GM10847 (cell line): ENCODE measurements around the gene GUCA1A.

Source experiments
- POLR2A ChIP-seq: IDR thresholded peaks from 2 replicates; pipeline ENCODE4 v1.6.1; 2011; ENCODE audit not compliant: insufficient read length; ENCODE audit errors: extremely low read depth

The GUCA1A gene

DNA sequence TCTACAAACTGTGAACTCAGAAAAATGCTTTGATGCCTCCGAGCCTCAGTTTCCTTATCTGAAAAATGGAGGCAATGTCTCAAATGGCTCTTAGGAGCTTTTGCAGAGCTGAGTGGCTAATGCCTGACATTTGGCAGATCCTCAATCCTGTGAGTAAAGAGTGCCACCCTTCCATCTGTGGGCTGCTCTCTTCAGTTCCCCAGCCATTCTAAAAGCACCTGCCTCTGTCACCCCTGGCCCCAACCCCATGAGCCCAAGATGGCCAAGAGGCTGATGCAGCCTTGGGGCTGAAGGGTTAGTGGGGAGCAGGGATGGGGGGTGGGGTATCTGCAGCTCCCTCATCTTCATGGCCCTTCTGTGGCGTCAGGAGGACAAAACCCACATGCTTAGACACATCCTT is 14.5 kb upstream of the GUCA1A start:
- no peak for TF ChIP-seq POLR2A

DNA sequence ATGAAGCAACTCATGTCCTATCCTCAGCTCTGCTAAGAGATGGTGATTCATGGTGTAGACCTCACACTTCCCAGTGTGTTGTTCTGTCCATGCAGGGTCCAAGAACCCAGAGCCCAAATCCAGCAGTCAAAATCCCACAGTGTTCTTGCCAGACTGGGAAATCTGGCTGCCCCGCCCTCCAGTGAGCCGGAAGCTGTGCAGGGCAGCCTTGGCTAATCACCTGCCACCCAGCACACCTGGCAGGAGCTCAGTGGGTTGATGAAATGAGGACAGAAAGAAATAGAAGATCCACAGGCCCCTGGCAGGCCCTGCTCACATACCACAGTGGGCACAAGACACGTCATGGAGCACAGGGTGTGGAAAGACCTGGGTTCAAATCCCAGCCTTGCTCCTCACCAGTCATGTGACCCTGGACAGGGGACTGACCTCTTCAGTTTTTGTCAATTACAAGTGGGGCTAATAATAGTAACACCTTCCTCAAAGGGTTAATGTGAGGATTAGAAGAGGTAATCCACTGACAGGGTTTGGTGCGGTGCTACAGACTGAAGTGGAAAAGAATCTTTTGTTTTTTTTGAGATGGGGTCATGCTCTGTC is 13.6 kb upstream of the GUCA1A start:
- no peak for TF ChIP-seq POLR2A

DNA sequence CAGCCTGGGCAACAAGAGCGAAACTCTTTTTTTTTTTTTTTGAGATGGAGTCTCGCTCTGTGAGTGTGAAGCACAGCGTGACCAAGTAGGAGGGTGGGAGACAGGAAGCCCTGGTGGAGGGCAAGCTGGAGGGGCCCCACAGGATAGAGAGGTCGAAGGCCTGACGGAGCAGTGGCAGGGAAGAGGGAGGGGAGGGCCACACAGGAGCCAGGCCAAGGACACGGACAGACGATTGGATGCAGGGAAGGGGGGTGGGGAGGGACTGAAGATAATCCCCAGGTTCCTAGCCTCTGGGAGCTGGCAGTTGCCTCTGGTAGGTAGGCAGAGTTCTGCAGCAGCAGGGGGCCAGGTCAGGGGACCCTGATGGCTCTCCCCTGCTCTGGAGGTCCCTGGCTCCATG is 10.8 kb upstream of the GUCA1A start:
- TF ChIP-seq POLR2A: no peak

DNA sequence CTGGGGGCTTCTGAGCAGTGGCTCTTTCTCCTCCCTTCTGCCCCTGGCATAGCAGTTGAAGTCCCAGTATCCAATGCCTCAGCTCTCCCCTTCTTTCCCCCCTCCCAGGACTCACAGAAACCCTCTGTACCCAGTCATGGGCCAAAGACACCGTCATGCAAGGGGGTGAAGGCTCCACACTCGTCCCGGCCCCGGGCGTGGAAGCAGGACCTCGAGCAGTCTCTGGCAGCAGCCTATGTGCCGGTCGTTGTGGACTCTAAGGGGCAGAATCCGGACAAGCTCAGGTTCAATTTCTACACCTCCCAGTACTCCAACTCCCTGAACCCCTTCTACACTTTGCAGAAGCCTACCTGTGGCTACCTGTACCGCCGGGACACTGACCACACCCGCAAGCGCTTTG is 10.4 kb upstream of the GUCA1A start:
- no peak for TF ChIP-seq POLR2A

DNA sequence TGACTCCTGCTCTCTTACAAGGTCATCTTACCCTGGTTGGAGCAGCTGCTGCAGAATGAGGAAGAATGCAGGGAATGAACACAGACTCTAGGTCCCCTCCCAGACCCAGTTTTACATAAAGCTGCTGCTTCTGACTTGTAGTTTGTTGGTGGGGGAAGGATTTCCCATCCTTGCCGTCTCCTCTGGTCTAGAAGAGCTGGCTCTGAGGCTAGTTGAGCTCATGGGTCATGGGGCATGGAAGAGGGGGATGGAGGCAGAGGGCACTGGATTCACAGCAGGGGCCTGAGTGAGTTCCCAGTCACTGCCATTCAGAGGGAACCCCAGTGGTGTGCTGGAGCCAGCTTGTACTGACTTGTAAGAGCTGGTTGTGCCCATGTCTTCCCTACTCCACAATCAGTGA is 9.2 kb upstream of the GUCA1A start:
- TF ChIP-seq POLR2A: no peak

DNA sequence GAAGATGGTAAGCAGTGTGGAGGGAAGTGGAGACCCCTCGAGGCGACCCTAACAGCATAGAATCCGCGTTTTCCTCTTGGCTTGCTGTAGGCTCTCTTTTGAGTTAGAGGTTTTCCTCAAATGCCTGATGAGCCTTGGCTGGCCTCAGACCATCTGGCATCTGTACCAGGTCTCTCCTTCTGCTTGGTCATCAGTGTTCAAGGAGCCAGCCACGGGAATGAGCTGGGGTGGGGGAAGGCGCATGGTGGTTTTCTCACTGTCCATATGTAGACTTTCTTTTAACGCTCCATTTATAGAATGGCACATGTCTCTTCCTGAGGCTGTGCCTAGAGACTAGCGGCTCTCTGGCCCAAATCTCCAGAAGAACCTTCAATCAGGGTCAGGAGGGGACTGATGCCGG is 8.1 kb upstream of the GUCA1A start:
- TF ChIP-seq POLR2A: no peak

DNA sequence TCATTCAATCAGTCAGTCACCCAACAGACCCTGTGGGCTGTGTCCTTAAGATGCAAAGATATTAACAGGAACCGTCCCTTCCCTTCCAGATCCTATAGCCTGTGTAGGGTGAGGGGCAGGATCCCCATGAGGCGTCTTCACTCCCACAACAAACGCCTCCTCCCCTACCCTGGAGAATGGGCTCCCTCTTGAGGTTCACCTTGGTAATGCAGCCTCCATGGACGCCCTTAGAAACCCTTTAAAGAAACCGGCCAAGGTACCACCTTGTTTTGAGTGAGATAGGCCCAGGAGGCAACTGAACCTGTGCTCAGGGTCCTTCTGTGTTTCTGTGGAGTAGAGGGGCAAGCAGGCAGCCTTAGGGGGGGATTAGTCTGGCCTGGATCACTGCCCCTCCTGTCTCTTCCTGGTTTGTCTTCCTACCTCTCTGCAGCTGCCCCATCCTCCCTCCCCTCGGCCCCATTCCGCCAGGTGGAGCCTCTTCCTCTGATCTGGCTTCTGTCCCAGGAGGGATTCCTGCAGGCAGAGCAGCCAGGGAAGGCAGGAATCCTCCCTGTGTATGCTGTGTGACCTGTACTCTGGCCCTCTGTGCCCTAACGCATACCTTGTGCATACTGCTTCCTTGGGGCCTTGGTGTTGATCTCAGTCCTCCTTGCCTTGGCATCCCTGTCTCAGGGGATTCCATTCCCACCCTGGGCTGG is 6.6 kb upstream of the GUCA1A start:
- TF ChIP-seq POLR2A: no peak

DNA sequence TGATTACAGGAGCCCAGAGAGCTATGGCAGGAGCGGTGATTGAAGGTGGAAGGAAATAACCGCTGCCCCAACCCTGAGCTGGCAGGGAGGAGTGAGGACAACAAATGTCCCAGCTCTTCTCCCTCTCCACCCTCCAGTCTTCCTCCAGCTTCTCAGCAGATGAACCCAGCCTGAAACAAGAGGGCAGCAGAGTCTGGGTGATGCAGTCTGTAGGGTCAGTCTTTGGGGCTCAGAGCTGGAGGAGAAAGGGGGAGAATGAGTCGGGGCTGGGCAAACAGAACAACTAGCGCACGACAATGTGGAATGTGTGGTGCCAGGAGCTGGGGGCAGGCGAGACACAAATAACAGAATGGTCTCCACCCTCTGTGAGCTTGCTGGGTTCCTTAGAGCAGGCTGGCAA is 4.5 kb upstream of the GUCA1A start:
- TF ChIP-seq POLR2A: no peak

DNA sequence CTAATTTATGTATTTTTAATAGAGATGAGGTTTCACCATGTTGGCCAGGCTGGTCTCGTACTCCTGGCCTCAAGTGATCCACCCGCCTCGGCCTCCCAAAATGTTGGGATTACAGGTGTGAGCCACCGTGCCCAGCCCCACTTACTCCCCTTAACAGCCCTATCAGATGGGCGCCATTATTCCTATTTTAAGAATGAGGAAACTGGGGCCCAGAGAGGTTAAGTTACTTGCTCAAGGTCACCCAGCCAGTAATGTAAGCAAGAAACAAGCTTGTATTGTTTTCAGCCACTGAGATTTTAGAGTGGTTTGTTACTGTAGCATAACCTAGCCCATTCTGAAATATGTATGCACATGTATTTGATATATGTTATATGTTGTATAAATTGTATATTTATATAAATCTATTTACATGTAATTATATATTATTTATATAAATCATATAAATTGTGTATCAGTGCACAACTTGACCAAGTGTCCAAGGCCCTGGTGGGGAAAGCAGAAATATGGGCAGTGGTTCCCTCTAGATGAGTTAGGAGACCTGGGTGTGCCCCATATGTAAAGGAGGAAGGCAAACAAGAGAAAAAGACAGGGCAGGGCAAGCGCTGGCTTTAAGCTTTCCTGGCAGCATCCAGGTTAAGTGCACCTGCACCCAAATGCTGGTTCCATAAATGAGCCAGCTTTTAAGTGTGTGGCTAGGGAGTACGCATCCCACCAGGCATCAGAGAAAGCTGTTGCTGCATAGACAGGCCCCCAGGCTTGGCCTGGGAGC is 1.2 kb upstream of the GUCA1A start:
- TF ChIP-seq POLR2A: no peak

DNA sequence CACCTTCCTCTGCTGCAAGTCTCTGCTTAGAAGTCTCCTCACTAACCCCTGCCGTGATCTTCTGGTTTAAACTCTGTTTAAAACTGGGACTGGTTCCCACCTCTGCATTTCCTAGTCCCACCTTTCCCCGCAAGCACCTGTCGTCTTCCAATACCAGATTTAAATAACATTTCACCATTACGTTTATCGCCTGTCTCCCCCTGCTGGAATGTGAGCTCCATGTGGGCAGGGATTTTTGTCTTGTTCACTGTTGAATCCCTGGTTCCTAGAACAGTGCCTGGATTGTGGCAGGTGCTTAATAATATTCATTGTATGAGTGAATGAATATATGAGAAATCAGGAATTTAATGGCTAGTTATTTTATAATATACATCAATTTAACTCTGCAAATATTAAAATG is 2.7 kb downstream of the GUCA1A start:
- no peak for TF ChIP-seq POLR2A

DNA sequence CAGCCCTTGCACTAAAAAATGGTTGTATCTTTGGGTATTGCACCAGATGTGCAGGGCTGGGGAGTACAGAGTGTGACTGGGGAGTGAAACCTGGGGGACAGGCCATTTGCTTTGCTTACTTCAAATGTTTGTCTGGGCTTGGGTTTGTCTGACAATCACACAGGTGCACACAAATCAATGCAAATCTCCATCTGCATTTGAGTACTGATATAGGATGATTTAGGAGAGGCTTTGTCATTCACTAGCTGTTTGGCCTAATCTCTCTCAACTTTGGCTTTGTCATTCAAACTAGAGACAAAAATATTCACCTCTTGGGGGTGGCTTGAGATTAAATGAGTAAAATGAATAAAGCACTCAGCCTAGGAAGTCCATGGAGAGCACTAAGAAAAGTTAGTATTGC is 3.8 kb downstream of the GUCA1A start:
- no peak for TF ChIP-seq POLR2A

DNA sequence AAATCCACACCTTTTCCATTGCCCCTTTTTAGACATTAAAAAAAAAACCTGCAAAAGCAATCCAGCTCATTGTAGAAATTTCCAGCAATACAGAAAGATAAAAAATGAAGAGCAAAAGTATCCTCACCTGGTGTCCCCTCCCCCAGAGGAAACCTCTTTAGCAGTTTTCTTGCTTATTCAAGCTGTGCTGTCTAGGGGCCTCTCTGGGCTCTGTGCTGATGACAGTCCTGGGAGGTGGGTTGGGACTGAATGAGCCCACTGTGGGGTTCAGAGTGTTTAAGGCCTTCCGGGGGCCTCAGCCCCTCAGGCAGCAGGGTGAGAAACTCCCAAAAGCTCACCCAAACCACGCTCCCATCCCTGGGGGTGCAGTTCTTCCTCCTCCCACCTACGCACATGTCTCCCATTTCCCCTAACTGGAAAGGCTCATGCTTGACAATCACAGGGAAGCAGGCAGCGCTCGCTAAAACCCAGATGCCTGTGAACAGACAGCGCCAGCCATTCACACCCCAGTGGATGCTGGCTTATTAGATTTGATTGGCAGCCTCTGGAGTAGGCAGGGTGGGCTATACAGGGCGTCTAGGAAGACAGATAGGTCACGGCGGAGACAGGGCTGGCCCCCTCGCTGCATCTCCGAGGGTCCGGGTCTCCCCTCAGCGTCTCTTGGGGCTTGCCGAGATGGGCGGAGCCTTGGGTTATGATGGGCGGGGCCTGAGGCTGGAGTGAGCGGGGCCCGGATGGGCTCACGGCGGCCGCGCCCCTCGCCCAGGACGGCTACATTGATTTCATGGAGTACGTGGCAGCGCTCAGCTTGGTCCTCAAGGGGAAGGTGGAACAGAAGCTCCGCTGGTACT is 4.6 kb downstream of the GUCA1A start:
- TF ChIP-seq POLR2A: no peak

DNA sequence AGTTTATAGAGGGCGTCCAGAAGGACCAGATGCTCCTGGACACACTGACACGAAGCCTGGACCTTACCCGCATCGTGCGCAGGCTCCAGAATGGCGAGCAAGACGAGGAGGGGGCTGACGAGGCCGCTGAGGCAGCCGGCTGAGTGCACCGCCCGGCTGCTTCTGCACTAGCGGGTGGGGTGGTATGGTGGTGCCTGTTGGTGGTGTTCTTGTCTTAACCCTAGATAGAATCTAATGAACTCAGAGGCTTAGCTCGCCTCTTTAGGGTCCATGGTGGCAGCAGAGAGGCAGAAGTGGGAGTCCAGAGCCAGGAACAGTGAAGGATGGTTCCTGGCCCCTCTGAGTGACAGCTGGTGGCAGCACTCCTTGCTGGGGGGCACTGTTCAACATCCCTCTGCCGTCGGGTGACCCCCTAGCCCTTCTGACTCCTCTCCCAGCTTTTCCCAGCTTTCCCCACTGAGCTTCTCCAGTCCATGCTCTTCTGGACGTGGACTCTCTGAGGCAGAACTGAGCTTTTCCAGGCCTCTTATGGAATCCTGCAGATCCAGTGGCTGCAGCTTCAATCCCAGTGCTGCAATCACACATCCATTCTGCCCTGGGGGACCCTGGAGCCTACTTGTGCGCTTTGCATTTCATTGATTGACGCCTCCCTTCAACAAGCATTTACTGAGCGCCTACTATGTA is 6.2 kb downstream of the GUCA1A start:
- no peak for TF ChIP-seq POLR2A

DNA sequence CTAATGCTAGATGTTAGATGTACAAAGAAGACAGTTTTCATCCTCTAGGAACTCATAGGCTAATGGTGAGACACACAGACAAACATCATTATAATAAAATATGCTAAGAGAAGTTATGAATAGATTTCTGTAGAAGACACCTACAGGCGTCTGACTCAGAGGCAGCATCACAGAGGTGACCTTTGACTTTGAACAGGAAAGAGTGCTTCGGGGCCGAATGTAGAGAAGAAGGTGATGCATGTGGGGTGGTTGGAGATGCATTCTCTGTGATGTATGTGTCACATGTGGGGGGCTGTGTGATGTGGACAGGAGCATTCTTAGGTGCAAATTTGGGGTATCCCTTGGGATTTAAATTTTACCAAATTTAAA is 6.8 kb downstream of the GUCA1A start:
- no peak for TF ChIP-seq POLR2A

DNA sequence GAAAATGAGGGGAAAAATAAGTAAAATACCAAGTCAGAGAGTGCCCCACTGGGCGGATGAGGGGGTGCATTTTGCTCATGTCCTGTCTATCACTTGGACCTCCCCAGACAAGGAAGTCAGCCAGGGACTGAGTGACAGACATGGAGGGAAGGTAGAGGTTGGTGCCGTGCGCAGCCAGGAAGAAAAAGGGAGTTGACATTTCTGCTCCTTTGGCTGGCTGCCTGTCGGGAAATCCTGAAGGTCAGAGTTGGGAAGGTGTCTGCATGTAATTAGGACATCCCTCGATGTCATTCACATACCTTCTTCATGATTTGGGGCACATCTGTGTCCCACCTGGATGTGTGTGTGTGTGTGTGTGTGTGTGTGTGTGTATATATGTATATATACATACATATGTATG is 8.9 kb downstream of the GUCA1A start:
- no peak for TF ChIP-seq POLR2A

DNA sequence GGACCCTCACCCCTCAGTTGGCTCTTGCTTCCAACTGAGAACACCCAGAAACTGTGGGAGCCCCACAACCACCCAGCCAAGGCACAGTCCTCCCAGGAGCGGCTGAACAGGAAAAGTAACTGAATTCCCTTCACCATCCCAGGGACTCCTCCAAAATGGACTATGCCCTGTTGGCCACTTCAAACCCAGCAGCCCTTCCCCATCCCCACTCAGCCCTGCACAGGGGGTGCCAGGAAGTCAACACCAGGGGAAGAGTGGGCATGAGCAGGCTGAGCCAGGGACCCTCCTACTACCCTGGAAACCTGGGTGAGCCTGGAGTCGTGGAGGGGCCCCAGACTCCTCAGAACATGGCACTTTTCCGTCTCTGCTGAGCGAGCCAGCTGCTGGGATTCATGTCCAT is 11.3 kb downstream of the GUCA1A start:
- TF ChIP-seq POLR2A: no peak

DNA sequence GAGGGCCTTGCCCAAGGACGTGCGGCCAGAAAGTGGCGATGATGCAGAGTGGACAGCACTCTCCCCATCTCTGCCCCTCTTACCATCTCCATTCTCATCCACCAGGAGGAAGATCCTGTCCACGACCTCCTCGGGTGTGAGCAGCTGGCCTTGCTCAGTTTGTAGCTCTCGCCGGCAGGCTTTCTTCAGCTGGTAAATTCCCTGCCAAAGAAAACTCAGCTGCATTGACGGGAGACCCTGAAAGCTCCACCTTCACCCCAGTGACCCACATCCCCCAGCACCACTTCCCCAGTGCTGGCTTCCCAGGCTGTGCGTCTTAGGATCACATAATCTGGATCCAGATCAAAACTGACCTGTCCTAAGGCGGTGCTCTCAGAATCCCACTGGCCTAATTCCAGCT is 12.4 kb downstream of the GUCA1A start:
- TF ChIP-seq POLR2A: no peak
